Activated T-helper 17 cell treated with anti-CD3 and anti-CD28 coated beads, Interleukin-2, amount 50 U/mL, for 72 hours (primary cell): ENCODE data around the gene ATG16L1. TPM values are rescaled to one million over a fixed set of nuclear protein-coding genes. Genes with fewer than 3 reads are reported as not detected.

ENCODE experiments used
- ATAC-seq: fragments of 150-1000 bp; cut with Tn5 transposase; replicated peaks from 2 replicates; pipeline ENCODE4 v1.10.0; 2021; ENCODE audit warnings: mild to moderate bottlenecking, moderate library complexity
- H3K27ac Mint-ChIP-seq: one replicate; pipeline ENCODE4 v1.8.0; 2022; ENCODE audit warnings: mixed read lengths
- H3K27me3 Mint-ChIP-seq: one replicate; pipeline ENCODE4 v1.8.0; 2022; ENCODE audit warnings: mixed read lengths
- H3K36me3 Mint-ChIP-seq: one replicate; pipeline ENCODE4 v1.8.0; 2022; ENCODE audit warnings: low read depth, mild to moderate bottlenecking, mixed read lengths
- H3K4me1 Mint-ChIP-seq: one replicate; pipeline ENCODE4 v1.8.0; 2022; ENCODE audit warnings: mixed read lengths
- H3K4me3 Mint-ChIP-seq: one replicate; pipeline ENCODE4 v1.8.0; 2022; ENCODE audit warnings: mild to moderate bottlenecking, mixed read lengths
- H3K9me3 Mint-ChIP-seq: one replicate; pipeline ENCODE4 v1.8.0; 2022; ENCODE audit warnings: mixed read lengths
- total RNA-seq, 2 donors: library from RNA; stranded (reverse); gene quantifications; one replicate each; pipeline ENCODE4 v1.2.3, GENCODE V29; 2022

ATG16L1 gene
- 10 to 100 TPM; 24.5 to 34.1 TPM for total RNA-seq

DNA sequence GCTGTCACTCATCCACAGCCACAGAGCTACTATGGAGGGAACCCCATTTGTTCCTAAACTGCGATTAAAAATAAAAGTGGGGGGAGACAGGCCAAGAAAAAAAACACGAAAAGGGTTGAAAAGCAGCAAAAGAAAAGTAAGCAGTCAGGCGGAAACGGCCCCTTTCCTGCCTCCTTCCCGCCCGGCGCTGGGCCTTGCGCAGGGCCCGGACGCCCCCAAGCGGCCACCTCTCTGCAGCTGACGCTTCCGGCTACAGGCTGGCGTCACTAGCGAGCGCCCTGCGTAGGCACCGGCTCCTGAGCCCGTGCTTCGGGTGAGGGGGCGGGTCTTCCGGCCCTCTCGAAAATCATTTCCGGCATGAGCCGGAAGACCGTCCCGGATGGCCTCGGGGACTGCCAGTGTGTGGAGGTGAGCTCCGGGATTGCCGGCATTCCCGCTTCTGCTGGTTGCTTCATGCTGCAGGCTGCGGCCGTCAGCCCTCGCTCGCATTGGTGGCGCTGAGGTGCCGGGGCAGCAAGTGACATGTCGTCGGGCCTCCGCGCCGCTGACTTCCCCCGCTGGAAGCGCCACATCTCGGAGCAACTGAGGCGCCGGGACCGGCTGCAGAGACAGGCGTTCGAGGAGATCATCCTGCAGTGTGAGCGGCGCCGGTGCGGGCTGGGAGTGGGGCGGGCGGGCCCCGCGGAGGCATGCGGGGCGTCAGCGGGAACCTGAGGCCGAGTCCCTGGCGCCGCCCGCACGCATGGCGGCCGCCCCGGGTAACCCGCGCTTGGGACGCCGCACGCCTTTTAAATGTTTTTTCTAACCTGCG lies at the start of gene ATG16L1:
TSS of gene ATG16L1 (plus strand) at position 368 of the 811 bp plus-strand sequence. CDS start at position 523, 155 bp downstream.
- peak within 1 kb of the TSS; percentile 86 for H3K4me3 Mint-ChIP-seq
- peak within 1 kb of the TSS; percentile 93 for H3K27ac Mint-ChIP-seq
- H3K36me3 Mint-ChIP-seq = peaks cover 32% of the 10 kb centered on the region
- peaks cover 47% of the 10 kb centered on the region for H3K4me1 Mint-ChIP-seq
- no peaks in the 10 kb centered on the region for H3K27me3 Mint-ChIP-seq
- no peaks in the 10 kb centered on the region for H3K9me3 Mint-ChIP-seq
- ATAC-seq = peak; percentile 86

DNA sequence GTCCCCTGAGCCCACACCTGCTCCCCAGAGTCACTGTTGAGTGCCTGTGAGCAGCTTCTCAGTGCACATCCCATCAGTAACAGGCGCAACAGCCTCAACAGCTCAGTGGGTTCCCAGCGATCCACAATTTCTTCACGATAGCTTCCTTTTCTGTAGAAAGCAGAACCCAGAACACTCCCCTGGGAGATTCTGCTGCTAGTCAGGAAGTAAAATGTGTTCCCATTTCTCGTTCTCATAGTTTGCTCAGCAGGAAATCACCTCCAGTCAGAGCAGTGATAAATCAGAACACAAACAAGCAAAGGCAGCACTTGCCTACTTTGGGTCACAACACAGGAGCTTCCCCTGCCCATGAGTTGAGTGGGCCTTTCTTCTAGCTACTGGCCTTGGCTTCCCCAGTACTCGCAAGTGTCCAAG lies 48.9 kb upstream of the ATG16L1 start:
- no peaks in the 10 kb centered on the region for H3K27me3 Mint-ChIP-seq
- H3K4me3 Mint-ChIP-seq = no peak overlapping the region
- H3K27ac Mint-ChIP-seq = peak overlapping the region; percentile 38
- no peaks in the 10 kb centered on the region for H3K4me1 Mint-ChIP-seq
- H3K9me3 Mint-ChIP-seq = no peaks in the 10 kb centered on the region
- H3K36me3 Mint-ChIP-seq = peaks cover 85% of the 10 kb centered on the region
- ATAC-seq = no peak

DNA sequence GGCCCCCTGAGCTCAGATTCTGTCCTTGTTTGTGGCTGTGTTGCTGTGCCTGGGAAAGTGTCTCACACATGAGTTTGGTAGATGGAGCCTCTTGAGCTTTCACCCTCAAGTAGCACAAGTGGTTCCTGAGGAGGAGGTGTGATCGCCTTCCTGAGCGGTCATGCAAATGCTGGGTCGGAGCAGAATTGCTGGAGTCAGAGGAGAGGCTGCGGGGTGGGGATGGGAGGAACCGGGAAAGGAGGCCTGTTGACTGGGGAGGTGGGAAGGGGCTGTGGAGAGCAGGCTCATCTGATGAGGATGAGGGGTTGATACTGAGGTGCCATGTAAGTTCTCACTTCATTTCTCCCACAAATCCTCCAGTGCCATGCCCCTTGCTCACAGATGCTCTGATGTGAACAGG lies 48.4 kb upstream of the ATG16L1 start:
- Mint-ChIP-seq H3K27ac (peak overlapping the region; percentile 38), H3K36me3 (peaks cover 83% of the 10 kb centered on the region)
- ATAC-seq = no peak

DNA sequence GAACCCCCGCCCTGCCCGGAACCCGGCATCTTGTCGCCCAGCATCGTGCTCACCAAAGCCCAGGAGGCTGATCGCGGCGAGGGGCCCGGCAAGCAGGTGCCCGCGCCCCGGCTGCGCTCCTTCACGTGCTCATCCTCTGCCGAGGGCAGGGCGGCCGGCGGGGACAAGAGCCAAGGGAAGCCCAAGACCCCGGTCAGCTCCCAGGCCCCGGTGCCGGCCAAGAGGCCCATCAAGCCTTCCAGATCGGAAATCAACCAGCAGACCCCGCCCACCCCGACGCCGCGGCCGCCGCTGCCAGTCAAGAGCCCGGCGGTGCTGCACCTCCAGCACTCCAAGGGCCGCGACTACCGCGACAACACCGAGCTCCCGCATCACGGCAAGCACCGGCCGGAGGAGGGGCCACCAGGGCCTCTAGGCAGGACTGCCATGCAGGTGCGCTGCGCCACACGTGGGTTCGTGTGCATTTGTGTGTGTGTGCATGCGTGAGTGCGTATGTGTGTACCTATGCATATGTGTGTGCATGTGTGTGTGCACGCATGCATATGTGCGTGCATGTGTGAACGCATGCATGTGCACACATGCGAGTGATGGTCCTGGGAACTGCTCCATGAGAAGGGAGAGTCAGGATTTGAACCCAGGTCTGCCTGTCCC lies 47.1 kb upstream of the ATG16L1 start:
- H3K9me3 Mint-ChIP-seq = no peaks in the 10 kb centered on the region
- H3K27me3 Mint-ChIP-seq = no peaks in the 10 kb centered on the region
- peaks cover 72% of the 10 kb centered on the region for H3K36me3 Mint-ChIP-seq
- H3K27ac Mint-ChIP-seq = no peak overlapping the region
- no peak for ATAC-seq
- no peak overlapping the region for H3K4me3 Mint-ChIP-seq
- peaks cover 6% of the 10 kb centered on the region for H3K4me1 Mint-ChIP-seq

More for the DNA sequence above, 48.4 kb upstream of the ATG16L1 start:
- no peaks in the 10 kb centered on the region for H3K27me3 Mint-ChIP-seq
- no peaks in the 10 kb centered on the region for H3K4me1 Mint-ChIP-seq
- H3K4me3 Mint-ChIP-seq = no peak overlapping the region
- H3K9me3 Mint-ChIP-seq = no peaks in the 10 kb centered on the region

DNA sequence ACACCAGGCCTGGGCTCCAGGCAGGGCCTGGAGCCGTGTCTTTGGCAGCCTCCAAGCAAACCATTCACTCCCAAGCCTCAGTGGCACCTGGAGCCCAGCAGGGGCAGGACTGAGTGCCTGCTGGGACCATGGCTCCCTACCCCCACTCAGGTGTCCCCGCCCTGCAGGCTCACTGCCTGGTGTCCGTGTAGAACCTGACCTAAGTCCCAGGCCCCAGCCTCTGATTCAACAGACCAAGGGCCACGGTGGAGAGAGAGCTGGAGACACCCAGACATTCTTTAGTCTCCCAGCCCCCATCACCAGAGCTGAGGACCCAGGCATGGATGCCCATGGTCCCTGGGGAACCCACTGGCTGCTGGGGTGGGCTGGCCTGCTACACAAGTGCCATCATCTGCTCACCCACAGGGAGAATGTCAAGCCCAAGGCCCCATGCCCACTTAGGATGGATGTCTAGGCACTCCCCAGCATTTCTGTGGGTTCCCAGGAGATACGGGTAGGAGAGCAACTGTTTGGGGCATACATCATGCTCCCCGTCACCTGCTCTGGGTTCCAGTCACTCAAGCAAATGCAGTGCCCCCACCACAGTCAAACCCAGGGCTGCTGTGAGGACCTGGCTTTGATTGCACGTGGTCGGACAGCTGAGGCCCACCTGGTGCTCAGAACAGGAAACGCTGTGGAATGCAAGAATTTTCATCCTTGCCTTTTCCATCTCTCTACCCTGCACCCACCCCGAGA lies 42.9 kb upstream of the ATG16L1 start:
- H3K4me3 Mint-ChIP-seq = no peak overlapping the region
- no peaks in the 10 kb centered on the region for H3K9me3 Mint-ChIP-seq
- H3K4me1 Mint-ChIP-seq = peaks cover 10% of the 10 kb centered on the region
- peak overlapping the region; percentile 57 for H3K27ac Mint-ChIP-seq
- H3K27me3 Mint-ChIP-seq = no peaks in the 10 kb centered on the region
- peaks cover 32% of the 10 kb centered on the region for H3K36me3 Mint-ChIP-seq
- no peak for ATAC-seq

DNA sequence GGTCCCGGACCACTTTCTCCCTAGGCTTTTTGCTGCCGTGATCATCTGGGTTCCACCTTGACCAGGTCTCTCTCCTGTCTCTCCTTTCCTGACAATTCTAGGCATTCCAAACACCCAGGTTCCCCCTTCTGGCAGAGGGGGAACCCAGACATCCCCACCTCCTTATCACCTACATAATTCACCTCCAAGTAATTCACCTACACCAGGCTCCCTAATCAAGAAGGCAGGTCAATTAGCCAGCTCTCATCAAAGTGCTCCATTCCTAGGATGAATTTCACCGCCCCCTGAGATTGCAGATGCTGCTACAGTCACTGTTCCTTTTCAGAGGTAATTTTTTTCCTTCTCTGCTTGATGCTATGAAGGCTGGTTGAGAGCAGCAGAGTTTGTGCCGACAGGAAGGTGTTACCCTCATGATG lies 42.3 kb upstream of the ATG16L1 start:
- no peak for ATAC-seq
- peaks cover 26% of the 10 kb centered on the region for H3K36me3 Mint-ChIP-seq
- no peak overlapping the region for H3K4me3 Mint-ChIP-seq
- peaks cover 10% of the 10 kb centered on the region for H3K4me1 Mint-ChIP-seq
- H3K27me3 Mint-ChIP-seq = no peaks in the 10 kb centered on the region
- peak overlapping the region; percentile 57 for H3K27ac Mint-ChIP-seq
- H3K9me3 Mint-ChIP-seq = no peaks in the 10 kb centered on the region

DNA sequence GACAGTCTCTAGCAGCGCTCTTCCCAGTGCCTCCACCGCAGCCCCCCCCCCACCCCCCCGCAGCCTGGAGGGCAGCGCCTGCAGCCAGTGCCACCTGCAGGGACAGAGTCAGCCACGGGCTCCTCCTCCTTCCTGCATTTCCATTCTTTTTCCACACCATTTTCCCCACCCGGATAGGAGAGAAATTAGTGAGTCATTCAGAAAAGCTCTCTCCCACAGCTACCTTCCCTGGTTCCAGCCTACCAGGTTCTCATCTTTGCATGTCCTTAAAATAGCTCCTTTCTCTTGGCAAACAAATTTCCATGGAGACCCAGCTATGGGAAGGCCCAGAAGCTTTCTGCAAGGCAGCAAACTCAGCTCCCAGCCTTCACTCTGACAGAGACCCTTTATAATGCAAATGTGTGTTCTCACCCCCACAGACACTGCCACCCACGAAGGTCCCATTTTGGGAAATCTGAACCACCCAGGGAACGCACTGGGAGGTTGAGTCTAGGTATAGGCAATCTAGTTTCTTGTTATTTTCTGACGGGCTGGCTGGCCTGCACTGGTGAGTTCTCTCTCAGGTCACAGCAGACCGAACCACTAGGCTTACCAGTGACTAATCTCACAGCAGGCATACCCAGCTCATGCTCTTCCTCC lies 41.8 kb upstream of the ATG16L1 start:
- Mint-ChIP-seq H3K4me3 (no peak overlapping the region), H3K36me3 (peaks cover 21% of the 10 kb centered on the region), H3K4me1 (peaks cover 10% of the 10 kb centered on the region), H3K9me3 (no peaks in the 10 kb centered on the region), H3K27ac (peak overlapping the region; percentile 57), H3K27me3 (no peaks in the 10 kb centered on the region)
- peak; percentile 52 for ATAC-seq

DNA sequence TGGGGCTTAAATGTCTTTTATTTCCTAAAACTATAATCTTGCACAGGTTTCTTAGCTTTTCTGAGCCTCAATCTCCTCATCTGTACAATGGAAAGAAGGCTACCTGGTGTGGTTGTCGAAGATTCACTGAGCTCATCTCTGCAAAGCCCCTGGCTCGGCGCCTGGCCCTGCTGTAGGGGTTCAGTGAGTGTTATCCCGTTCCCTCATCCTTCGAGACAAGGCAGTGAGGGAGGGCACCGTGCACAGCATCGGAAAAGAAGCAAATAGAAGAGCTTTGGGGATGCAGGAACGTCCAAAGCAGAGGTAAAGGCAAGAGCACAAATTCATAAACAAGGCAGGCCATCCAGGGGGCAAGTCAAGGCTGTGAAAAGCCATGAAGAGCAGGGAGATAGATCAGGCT lies 41.2 kb upstream of the ATG16L1 start:
- Mint-ChIP-seq H3K4me3 (no peak overlapping the region), H3K27me3 (no peaks in the 10 kb centered on the region), H3K4me1 (peaks cover 10% of the 10 kb centered on the region), H3K36me3 (peaks cover 17% of the 10 kb centered on the region), H3K27ac (peak overlapping the region; percentile 61), H3K9me3 (no peaks in the 10 kb centered on the region)
- ATAC-seq = no peak

DNA sequence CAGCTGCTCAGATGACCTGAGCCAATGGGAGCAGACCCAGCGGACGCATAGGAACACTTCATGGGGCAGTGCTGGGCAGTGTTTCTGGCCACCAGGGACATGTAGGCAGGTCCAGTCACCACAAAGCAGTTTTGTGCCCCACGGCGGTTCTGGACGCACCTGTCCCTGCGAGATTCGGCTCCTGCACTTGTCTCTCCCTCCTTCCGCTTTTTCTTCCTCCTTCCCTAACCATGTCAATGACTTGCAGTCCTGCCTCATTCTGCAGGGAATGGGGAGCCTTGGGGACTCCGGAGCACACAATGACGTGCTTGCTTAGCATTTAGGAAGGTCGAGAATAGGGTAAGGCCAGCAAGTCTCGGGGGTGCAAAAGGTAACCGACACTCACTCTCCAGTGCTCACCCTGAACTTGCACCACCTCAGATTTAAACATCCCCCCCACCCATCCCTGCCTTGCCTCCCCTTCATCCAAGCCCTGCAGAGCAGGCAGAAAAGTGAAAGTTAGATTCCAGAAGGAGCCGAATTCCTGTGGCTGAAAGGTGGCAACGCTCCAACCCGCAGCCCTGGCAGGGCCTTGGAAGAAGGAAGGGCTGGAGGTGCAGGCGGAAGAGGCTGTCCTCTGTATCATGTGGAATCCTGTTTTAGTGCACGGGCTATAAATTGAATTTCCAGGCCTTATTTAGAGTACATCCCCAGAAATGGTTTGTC lies 40.5 kb upstream of the ATG16L1 start:
- no peak for ATAC-seq
- H3K36me3 Mint-ChIP-seq = peaks cover 10% of the 10 kb centered on the region
- no peaks in the 10 kb centered on the region for H3K27me3 Mint-ChIP-seq
- peaks cover 10% of the 10 kb centered on the region for H3K4me1 Mint-ChIP-seq
- no peak overlapping the region for H3K4me3 Mint-ChIP-seq
- peak overlapping the region; percentile 61 for H3K27ac Mint-ChIP-seq
- H3K9me3 Mint-ChIP-seq = no peaks in the 10 kb centered on the region

DNA sequence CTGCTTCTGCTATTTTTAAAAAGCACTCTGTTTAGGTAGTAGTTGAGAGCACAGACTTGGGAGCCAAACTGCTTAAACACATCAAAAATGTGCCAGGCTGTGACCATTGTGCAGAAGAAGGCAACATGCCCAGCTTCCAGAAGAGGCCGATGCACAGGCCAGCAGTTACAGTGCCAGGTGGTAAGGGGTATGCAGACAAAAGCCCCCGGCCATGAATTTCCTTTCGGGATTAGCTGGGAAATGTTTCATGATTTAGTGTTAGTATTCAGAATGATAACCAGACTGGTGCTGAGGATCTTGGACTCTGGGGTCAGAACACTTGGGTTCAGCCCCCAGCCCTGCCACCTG lies 40.0 kb upstream of the ATG16L1 start:
- no peaks in the 10 kb centered on the region for H3K9me3 Mint-ChIP-seq
- no peak for ATAC-seq
- no peaks in the 10 kb centered on the region for H3K27me3 Mint-ChIP-seq
- no peak overlapping the region for H3K27ac Mint-ChIP-seq
- peaks cover 9% of the 10 kb centered on the region for H3K36me3 Mint-ChIP-seq
- peaks cover 10% of the 10 kb centered on the region for H3K4me1 Mint-ChIP-seq
- H3K4me3 Mint-ChIP-seq = no peak overlapping the region

DNA sequence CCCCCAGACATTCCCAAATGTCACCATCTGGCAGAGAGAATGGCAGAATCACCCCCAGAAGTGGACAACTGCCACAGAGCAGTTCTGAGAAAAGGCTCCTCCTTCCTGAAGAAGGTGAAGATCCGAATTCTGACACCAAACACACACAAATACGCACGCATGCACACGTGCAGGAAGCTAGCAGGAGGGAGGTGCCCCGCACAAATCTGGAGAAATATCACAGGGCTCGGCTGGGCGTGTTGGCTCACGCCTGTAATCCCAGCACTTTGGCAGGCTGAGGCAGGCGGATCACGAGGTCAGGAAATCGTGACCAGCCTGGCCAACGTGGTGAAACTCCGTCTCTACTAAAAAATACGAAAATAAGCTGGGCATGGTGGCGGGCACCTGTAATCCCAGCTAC lies 38.5 kb upstream of the ATG16L1 start:
- Mint-ChIP-seq H3K4me1 (peaks cover 10% of the 10 kb centered on the region), H3K27me3 (no peaks in the 10 kb centered on the region), H3K27ac (no peak overlapping the region), H3K9me3 (no peaks in the 10 kb centered on the region), H3K36me3 (no peaks in the 10 kb centered on the region), H3K4me3 (no peak overlapping the region)
- no peak for ATAC-seq

DNA sequence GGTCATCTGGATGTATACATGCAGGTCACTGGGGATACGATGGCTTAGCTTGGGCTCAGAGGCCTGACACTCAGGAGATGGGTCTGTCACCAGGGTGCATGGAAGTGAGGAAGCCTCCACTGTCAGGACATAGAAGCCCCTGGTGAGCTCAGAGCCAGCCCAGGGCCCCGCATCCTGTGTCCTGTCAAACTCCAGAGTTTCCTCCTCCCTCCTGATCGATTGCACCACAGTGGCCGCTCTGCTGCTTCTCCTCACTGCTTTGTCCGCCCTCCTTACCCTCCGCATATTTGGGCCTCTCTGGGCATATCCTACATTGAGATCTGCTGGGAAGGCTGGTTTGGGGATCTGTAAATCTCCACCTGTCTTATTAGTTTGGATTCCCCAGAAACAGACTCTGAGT lies 37.5 kb upstream of the ATG16L1 start:
- no peaks in the 10 kb centered on the region for H3K27me3 Mint-ChIP-seq
- H3K36me3 Mint-ChIP-seq = no peaks in the 10 kb centered on the region
- no peak for ATAC-seq
- H3K4me1 Mint-ChIP-seq = peaks cover 9% of the 10 kb centered on the region
- no peak overlapping the region for H3K27ac Mint-ChIP-seq
- no peak overlapping the region for H3K4me3 Mint-ChIP-seq
- no peaks in the 10 kb centered on the region for H3K9me3 Mint-ChIP-seq

DNA sequence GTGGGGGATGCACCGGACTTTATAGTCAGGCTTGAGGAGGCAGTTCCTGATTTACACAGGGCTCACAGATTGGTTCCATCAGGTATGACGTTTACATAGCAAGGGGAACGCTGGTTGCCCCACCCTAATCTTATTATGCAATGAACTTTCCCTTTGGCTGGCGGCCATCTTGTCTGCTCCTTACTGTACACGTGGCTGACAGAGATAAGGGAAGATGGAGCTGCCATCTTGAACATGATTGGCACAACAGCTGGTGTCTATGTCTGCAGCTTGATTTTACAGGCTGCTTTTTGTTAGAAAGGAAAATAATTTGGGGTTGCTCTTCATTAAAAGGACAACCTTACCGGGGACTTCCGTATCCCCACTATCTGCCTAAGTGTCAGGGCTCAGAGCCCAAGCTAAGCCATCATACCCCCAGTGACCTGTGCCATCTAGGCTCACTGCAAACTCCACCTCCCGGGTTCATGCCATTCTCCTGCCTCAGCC lies 33.5 kb upstream of the ATG16L1 start:
- no peak for ATAC-seq
- no peak overlapping the region for H3K27ac Mint-ChIP-seq
- no peaks in the 10 kb centered on the region for H3K27me3 Mint-ChIP-seq
- H3K9me3 Mint-ChIP-seq = no peaks in the 10 kb centered on the region
- no peak overlapping the region for H3K4me3 Mint-ChIP-seq
- no peaks in the 10 kb centered on the region for H3K4me1 Mint-ChIP-seq
- H3K36me3 Mint-ChIP-seq = no peaks in the 10 kb centered on the region

DNA sequence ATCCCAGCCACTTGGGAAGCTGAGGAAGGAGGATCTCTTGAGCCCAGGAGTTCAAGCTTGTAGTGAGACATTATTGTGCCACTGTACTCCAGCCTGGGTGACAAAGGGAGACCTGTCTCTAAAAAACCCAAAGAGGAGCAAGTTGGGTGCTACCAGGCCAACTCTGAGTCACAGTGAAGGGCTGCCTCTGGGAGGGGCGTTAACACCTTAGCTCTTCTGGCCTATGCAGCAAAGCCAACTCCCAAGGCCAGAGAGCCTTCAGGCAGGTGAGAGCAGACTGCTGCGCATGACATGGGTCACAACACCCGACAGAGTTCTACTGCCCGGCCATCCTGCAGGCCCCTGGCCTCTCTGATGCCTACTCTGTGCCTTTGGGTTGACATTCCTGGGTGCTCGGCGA lies 32.6 kb upstream of the ATG16L1 start:
- no peak overlapping the region for H3K4me3 Mint-ChIP-seq
- H3K27ac Mint-ChIP-seq = peak overlapping the region; percentile 48
- H3K4me1 Mint-ChIP-seq = no peaks in the 10 kb centered on the region
- H3K36me3 Mint-ChIP-seq = no peaks in the 10 kb centered on the region
- ATAC-seq = no peak
- H3K27me3 Mint-ChIP-seq = no peaks in the 10 kb centered on the region
- H3K9me3 Mint-ChIP-seq = no peaks in the 10 kb centered on the region
